ENCODE results near the gene KCNJ6. TPM values are rescaled to one million over a fixed set of nuclear protein-coding genes. Genes with fewer than 3 reads are reported as not detected.

Gene KCNJ6
- polyA plus RNA-seq, 3 donors = 0.19 to 0.36 (median 0.25) TPM

- no peak for DNase-seq (ENCODE audit: low read depth in 3 of 3, low spot score in 2 of 3)
Measured at GRCh38 chr21:37827913-37828312, 88.3 kb downstream of the KCNJ6 start.

- no peak for DNase-seq (ENCODE audit: low read depth in 3 of 3, low spot score in 2 of 3)
Measured at GRCh38 chr21:37821786-37822450, 94.3 kb downstream of the KCNJ6 start.

GRCh38 chr21:37821092-37821491 lies 95.2 kb downstream of the KCNJ6 start:
- DNase-seq (ENCODE audit: low read depth in 3 of 3, low spot score in 2 of 3) = no peak

- no peak for DNase-seq (ENCODE audit: low read depth in 3 of 3, low spot score in 2 of 3)
Measured at GRCh38 chr21:37819372-37819771, 96.9 kb downstream of the KCNJ6 start.

GRCh38 chr21:37817242-37817641 lies 99.0 kb downstream of the KCNJ6 start:
- DNase-seq (ENCODE audit: low read depth in 3 of 3, low spot score in 2 of 3) = no peak

- no peak for DNase-seq (ENCODE audit: low read depth in 3 of 3, low spot score in 2 of 3)
Measured at GRCh38 chr21:37815893-37816292, 100.4 kb downstream of the KCNJ6 start.

- DNase-seq (ENCODE audit: low read depth in 3 of 3, low spot score in 2 of 3) = no peak
Measured at GRCh38 chr21:37811711-37812110, 104.5 kb downstream of the KCNJ6 start.

- no peak for DNase-seq (ENCODE audit: low read depth in 3 of 3, low spot score in 2 of 3)
Measured at GRCh38 chr21:37808261-37808660, 108.0 kb downstream of the KCNJ6 start.

- no peak for DNase-seq (ENCODE audit: low read depth in 3 of 3, low spot score in 2 of 3)
Measured at GRCh38 chr21:37805266-37805665, 111.0 kb downstream of the KCNJ6 start.

GRCh38 chr21:37804001-37804400 lies 112.3 kb downstream of the KCNJ6 start:
- no peak for DNase-seq (ENCODE audit: low read depth in 3 of 3, low spot score in 2 of 3)

- no peak for DNase-seq (ENCODE audit: low read depth in 3 of 3, low spot score in 2 of 3)
Measured at GRCh38 chr21:37803101-37803651, 113.1 kb downstream of the KCNJ6 start.

GRCh38 chr21:37800456-37801061 lies 115.7 kb downstream of the KCNJ6 start:
- DNase-seq (ENCODE audit: low read depth in 3 of 3, low spot score in 2 of 3) = no peak

- DNase-seq (ENCODE audit: low read depth in 3 of 3, low spot score in 2 of 3) = no peak
Measured at GRCh38 chr21:37800057-37800455, 116.2 kb downstream of the KCNJ6 start.

GRCh38 chr21:37799211-37800056 lies 116.8 kb downstream of the KCNJ6 start:
- peak in 2 of 3 donors; percentile 4 to 27 for DNase-seq (ENCODE audit: low read depth in 3 of 3, low spot score in 2 of 3)

GRCh38 chr21:37797403-37797802 lies 118.9 kb downstream of the KCNJ6 start:
- DNase-seq (ENCODE audit: low read depth in 3 of 3, low spot score in 2 of 3) = no peak

GRCh38 chr21:37796011-37796410 lies 120.2 kb downstream of the KCNJ6 start:
- DNase-seq (ENCODE audit: low read depth in 3 of 3, low spot score in 2 of 3) = no peak

- no peak for DNase-seq (ENCODE audit: low read depth in 3 of 3, low spot score in 2 of 3)
Measured at GRCh38 chr21:37793660-37794059, 122.6 kb downstream of the KCNJ6 start.

GRCh38 chr21:37792046-37792445 lies 124.2 kb downstream of the KCNJ6 start:
- no peak for DNase-seq (ENCODE audit: low read depth in 3 of 3, low spot score in 2 of 3)

- no peak for DNase-seq (ENCODE audit: low read depth in 3 of 3, low spot score in 2 of 3)
Measured at GRCh38 chr21:37790905-37791304, 125.4 kb downstream of the KCNJ6 start.

GRCh38 chr21:37788503-37788902 lies 127.8 kb downstream of the KCNJ6 start:
- no peak for DNase-seq (ENCODE audit: low read depth in 3 of 3, low spot score in 2 of 3)

- no peak for DNase-seq (ENCODE audit: low read depth in 3 of 3, low spot score in 2 of 3)
Measured at GRCh38 chr21:37787456-37787855, 128.8 kb downstream of the KCNJ6 start.
